ENCODE measurements around the gene MMP8. TPM values are rescaled to one million over a fixed set of nuclear protein-coding genes. Genes with fewer than 3 reads are reported as not detected.

Gene MMP8
- total RNA-seq, 4 donors from 2014 or later = 0.23 TPM; not detected in 3

- TF ChIP-seq POLR2AphosphoS5 (IDR thresholded peaks at IDR 0.05) = no peak
- TF ChIP-seq POLR2A (IDR thresholded peaks at IDR 0.05) = no peak
- TF ChIP-seq, protein P1, sequence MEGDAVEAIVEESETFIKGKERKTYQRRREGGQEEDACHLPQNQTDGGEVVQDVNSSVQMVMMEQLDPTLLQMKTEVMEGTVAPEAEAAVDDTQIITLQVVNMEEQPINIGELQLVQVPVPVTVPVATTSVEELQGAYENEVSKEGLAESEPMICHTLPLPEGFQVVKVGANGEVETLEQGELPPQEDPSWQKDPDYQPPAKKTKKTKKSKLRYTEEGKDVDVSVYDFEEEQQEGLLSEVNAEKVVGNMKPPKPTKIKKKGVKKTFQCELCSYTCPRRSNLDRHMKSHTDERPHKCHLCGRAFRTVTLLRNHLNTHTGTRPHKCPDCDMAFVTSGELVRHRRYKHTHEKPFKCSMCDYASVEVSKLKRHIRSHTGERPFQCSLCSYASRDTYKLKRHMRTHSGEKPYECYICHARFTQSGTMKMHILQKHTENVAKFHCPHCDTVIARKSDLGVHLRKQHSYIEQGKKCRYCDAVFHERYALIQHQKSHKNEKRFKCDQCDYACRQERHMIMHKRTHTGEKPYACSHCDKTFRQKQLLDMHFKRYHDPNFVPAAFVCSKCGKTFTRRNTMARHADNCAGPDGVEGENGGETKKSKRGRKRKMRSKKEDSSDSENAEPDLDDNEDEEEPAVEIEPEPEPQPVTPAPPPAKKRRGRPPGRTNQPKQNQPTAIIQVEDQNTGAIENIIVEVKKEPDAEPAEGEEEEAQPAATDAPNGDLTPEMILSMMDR (IDR thresholded peaks at IDR 0.05) = no peak
- no peak for TF ChIP-seq EP300 (IDR thresholded peaks at IDR 0.05)
- no peaks in the 10 kb centered on the region for H3K27me3 ChIP-seq
- WGBS, 2 donors (ENCODE audit: low coverage in 1 of 2) = 44 to 69% methylated on average over 1 of the region's 2 CpGs
Measured at GRCh38 chr11:102678022-102678421, 46.7 kb downstream of the MMP8 start.

GRCh38 chr11:102676084-102676483 lies 48.7 kb downstream of the MMP8 start:
- Histone ChIP-seq H3K4me1 (peaks cover 0 to 5% (median 0%) of the 10 kb centered on the region in 3 donors), H3K27me3 (no peaks in the 10 kb centered on the region), H3K9me3 (no peaks in the 10 kb centered on the region), H3K4me3 (no peak overlapping the region), H3K27ac (no peak overlapping the region), H3K36me3 (no peaks in the 10 kb centered on the region)
- TF ChIP-seq, protein P1 (IDR thresholded peaks at IDR 0.05) = no peak
- TF ChIP-seq POLR2A (IDR thresholded peaks at IDR 0.05) = no peak
- TF ChIP-seq EP300 (IDR thresholded peaks at IDR 0.05) = no peak
- no peak for TF ChIP-seq POLR2AphosphoS5 (IDR thresholded peaks at IDR 0.05)
- 83% methylated on average over 1 of the region's 2 CpGs; no CpG with 5 or more reads in 1 of the 2 donors for whole genome bisulfite sequencing, 2 donors (ENCODE audit: low coverage in 1 of 2)
- ATAC-seq = no peak

More at GRCh38 chr11:102678022-102678421, 46.7 kb downstream of the MMP8 start:
- Histone ChIP-seq H3K9me3 (no peaks in the 10 kb centered on the region), H3K36me3 (no peaks in the 10 kb centered on the region), H3K27ac (no peak overlapping the region), H3K4me1 (peaks cover 0 to 5% (median 0%) of the 10 kb centered on the region in 3 donors), H3K4me3 (no peak overlapping the region)
- ATAC-seq = no peak

DNA sequence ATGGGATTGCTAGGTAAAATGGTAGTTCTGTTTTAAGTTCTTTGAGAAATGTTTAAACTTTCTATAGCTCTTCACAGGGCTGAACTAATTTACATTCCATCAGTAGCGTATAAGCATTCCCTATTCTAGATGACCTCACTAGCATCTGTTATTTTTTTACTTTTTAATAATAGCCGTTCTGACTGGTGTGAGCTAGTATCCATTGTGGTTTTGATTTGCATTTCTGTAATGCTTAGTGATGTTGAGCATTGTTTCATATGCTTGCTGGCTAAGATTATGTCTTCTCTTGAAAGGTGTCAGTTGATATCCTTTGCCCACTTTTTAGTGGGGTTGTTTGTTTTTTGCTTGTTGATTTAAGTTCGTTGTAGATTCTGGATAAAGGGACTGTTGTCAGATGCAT lies 55.1 kb downstream of the MMP8 start:
- Histone ChIP-seq H3K36me3 (no peaks in the 10 kb centered on the region), H3K9me3 (no peaks in the 10 kb centered on the region), H3K27me3 (no peaks in the 10 kb centered on the region), H3K4me3 (no peak overlapping the region), H3K4me1 (no peaks in the 10 kb centered on the region), H3K27ac (no peak overlapping the region)
- 65 to 84% methylated on average over 2 to 3 of the region's 3 CpGs for WGBS, 2 donors (ENCODE audit: low coverage in 1 of 2)
- no peak for ATAC-seq
- TF ChIP-seq POLR2A (IDR thresholded peaks at IDR 0.05) = no peak
- no peak for TF ChIP-seq POLR2AphosphoS5 (IDR thresholded peaks at IDR 0.05)
- TF ChIP-seq, protein P1 (IDR thresholded peaks at IDR 0.05) = no peak
- no peak for TF ChIP-seq EP300 (IDR thresholded peaks at IDR 0.05)

DNA sequence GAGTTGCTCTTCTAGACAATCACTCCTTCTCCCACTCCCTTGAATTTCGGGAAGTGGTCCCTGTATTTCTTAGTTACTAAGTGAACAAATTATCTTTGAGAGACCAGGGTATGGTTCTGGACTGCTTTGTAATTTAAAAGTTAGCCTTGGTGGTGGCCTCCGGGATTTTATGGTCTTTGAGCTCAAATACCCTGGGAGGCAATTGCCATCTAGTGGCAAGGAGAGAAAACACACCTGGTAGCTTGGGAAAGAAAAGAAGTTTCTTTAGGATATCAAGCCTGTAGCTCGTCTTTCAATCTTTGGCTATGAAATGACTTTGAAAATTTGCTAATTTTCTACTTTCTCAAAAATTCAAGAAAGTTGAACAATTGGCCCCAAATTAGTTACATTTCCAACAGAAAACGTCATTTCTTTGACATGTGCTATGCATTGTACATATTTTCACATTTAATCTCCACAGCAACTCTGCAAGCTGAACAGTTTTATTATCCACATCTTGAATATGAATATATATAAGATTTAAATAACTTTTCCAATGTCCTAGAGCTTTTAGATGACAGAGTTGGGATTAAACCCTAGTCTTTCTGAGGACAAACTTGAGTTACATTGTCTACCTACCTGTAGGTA lies 58.3 kb downstream of the MMP8 start:
- WGBS, 2 donors (ENCODE audit: low coverage in 1 of 2) = 3 to 15% methylated on average over 4 of the region's 4 CpGs
- no peak for ATAC-seq

More for the DNA sequence above, 58.3 kb downstream of the MMP8 start:
- Histone ChIP-seq H3K27me3 (no peaks in the 10 kb centered on the region), H3K36me3 (no peaks in the 10 kb centered on the region), H3K4me1 (no peaks in the 10 kb centered on the region), H3K4me3 (no peak overlapping the region), H3K9me3 (no peaks in the 10 kb centered on the region), H3K27ac (no peak overlapping the region)
- TF ChIP-seq POLR2AphosphoS5 (IDR thresholded peaks at IDR 0.05) = no peak
- TF ChIP-seq, protein P1 (IDR thresholded peaks at IDR 0.05) = peak; percentile 57 to 77 (median 71)
